GM23338 (cell line): ENCODE results near the gene USP19. TPM values are rescaled to one million over a fixed set of nuclear protein-coding genes. Genes with fewer than 3 reads are reported as not detected.
A peak's percentile ranks its signal among the peaks of the same experiment; 100 is the strongest.

Experiments used
- ATAC-seq: fragments of 200-7000 bp; cut with Tn5 transposase; 3 replicates; pipeline ENCODE4 v1.9.1; 2020
- DNase-seq: peaks from one replicate; pipeline ENCODE4 v3.0.0-alpha.2; 2015; ENCODE audit warnings: low spot score
- H2AFZ ChIP-seq: fragments of 200-600 bp; sonication (generic); 2 replicates; pipeline ENCODE4 v1.8.0; 2016; ENCODE audit warnings: antibody characterized with exemption, mild to moderate bottlenecking, moderate library complexity
- H3F3A ChIP-seq: fragments of 200-600 bp; sonication (generic); replicated peaks from 2 replicates; pipeline ENCODE4 v1.8.0; 2017; ENCODE audit warnings: antibody characterized with exemption, mixed run types, low read depth
- H3K27ac ChIP-seq: fragments of 200-600 bp; sonication (generic); 2 replicates; pipeline ENCODE4 v1.6.1; 2016; ENCODE audit warnings: low read depth
- H3K27me3 ChIP-seq: fragments of 200-600 bp; sonication (generic); 2 replicates; pipeline ENCODE4 v1.8.0; 2016; ENCODE audit warnings: mild to moderate bottlenecking, mixed run types, moderate library complexity; ENCODE audit not compliant: insufficient read depth
- H3K36me3 ChIP-seq: fragments of 200-600 bp; sonication (generic); 2 replicates; pipeline ENCODE4 v1.8.0; 2016; ENCODE audit warnings: mild to moderate bottlenecking; ENCODE audit not compliant: insufficient read depth
- H3K4me1 ChIP-seq: fragments of 200-600 bp; sonication (generic); 2 replicates; pipeline ENCODE4 v1.8.0; 2016; ENCODE audit warnings: mild to moderate bottlenecking, moderate library complexity; ENCODE audit not compliant: insufficient read depth
- H3K4me2 ChIP-seq: fragments of 200-600 bp; sonication (generic); 2 replicates; pipeline ENCODE4 v1.7.1; 2017; ENCODE audit warnings: mixed run types
- H3K4me3 ChIP-seq: fragments of 200-600 bp; sonication (generic); 2 replicates; pipeline ENCODE4 v1.6.1; 2016; ENCODE audit warnings: mixed run types
- H3K79me2 ChIP-seq: fragments of 200-600 bp; sonication (generic); replicated peaks from 2 replicates; pipeline ENCODE4 v1.8.0; 2017; ENCODE audit warnings: mild to moderate bottlenecking; ENCODE audit not compliant: insufficient read depth
- H3K9me2 ChIP-seq: fragments of 200-600 bp; sonication (generic); 2 replicates; pipeline ENCODE4 v1.8.0; 2017; ENCODE audit not compliant: insufficient read depth
- H4K20me1 ChIP-seq: fragments of 200-600 bp; sonication (generic); replicated peaks from 2 replicates; pipeline ENCODE4 v1.8.0; 2017; ENCODE audit warnings: mild to moderate bottlenecking; ENCODE audit not compliant: insufficient read depth
- H3K27ac Mint-ChIP-seq: 2 replicates; pipeline ENCODE4 v1.8.0; 2020; ENCODE audit warnings: inconsistent platforms, mild to moderate bottlenecking, moderate library complexity, mixed read lengths
- H3K27me3 Mint-ChIP-seq: 3 replicates; pipeline ENCODE4 v1.8.0; 2022; ENCODE audit warnings: low read depth, mild to moderate bottlenecking, moderate library complexity, mixed read lengths, inconsistent platforms; ENCODE audit not compliant: insufficient read depth, poor library complexity
- H3K36me3 Mint-ChIP-seq: 3 replicates; pipeline ENCODE4 v1.8.0; 2021; ENCODE audit warnings: low read depth, mild to moderate bottlenecking, inconsistent platforms, moderate library complexity, mixed read lengths
- H3K4me1 Mint-ChIP-seq: 3 replicates; pipeline ENCODE4 v1.8.0; 2020; ENCODE audit warnings: mild to moderate bottlenecking, inconsistent platforms, mixed read lengths
- H3K4me3 Mint-ChIP-seq: 3 replicates; pipeline ENCODE4 v1.8.0; 2021; ENCODE audit warnings: moderate library complexity, mild to moderate bottlenecking, inconsistent platforms, mixed read lengths
- H3K9me3 Mint-ChIP-seq: 3 replicates; pipeline ENCODE4 v1.8.0; 2020; ENCODE audit warnings: moderate library complexity, mild to moderate bottlenecking, inconsistent platforms, mixed read lengths
- CREB1 ChIP-seq: fragments of 250-450 bp; sonication (Bioruptor Pico); IDR thresholded peaks from 2 replicates; pipeline ENCODE4 v1.5.0; 2020; ENCODE audit warnings: low read depth, mild to moderate bottlenecking, moderate library complexity
- ETS1 ChIP-seq: IDR thresholded peaks from 2 replicates; pipeline ENCODE4 v1.6.1; 2016; ENCODE audit warnings: antibody characterized with exemption
- EZH2 ChIP-seq: fragments of 200-600 bp; sonication (generic); IDR thresholded peaks from one replicate; pipeline ENCODE4 v1.8.0; 2017; ENCODE audit warnings: antibody characterized with exemption, mild to moderate bottlenecking, low read depth; ENCODE audit not compliant: unreplicated experiment
- EZH2phosphoT487 ChIP-seq: fragments of 200-600 bp; sonication (generic); IDR thresholded peaks from one replicate; pipeline ENCODE4 v1.8.1; 2018; ENCODE audit warnings: antibody characterized with exemption; ENCODE audit not compliant: unreplicated experiment
- JUNB ChIP-seq: IDR thresholded peaks from one replicate; pipeline ENCODE4 v1.6.1; 2016; ENCODE audit warnings: antibody characterized with exemption; ENCODE audit not compliant: unreplicated experiment
- NANOG ChIP-seq: IDR thresholded peaks from 2 replicates; pipeline ENCODE4 v1.6.1; 2016; ENCODE audit warnings: antibody characterized with exemption, borderline replicate concordance
- POLR2AphosphoS5 ChIP-seq: IDR thresholded peaks from 2 replicates; pipeline ENCODE4 v1.6.1; 2016; ENCODE audit warnings: antibody characterized with exemption, low read depth
- REST ChIP-seq: IDR thresholded peaks from one replicate; pipeline ENCODE4 v1.6.1; 2018; ENCODE audit warnings: antibody characterized with exemption; ENCODE audit not compliant: unreplicated experiment
- STAT1 ChIP-seq: IDR thresholded peaks from one replicate; pipeline ENCODE4 v1.6.1; 2016; ENCODE audit warnings: antibody characterized with exemption; ENCODE audit not compliant: unreplicated experiment
- ZNF114 ChIP-seq: fragments of 250-450 bp; sonication (Bioruptor Pico); IDR thresholded peaks from 2 replicates; pipeline ENCODE4 v1.5.0; 2020; ENCODE audit warnings: mild to moderate bottlenecking, moderate library complexity
- ZNF462 ChIP-seq: fragments of 250-450 bp; sonication (Bioruptor Pico); IDR thresholded peaks from 2 replicates; pipeline ENCODE4 v1.5.0; 2020; ENCODE audit warnings: mild to moderate bottlenecking, moderate library complexity
- polyA plus RNA-seq: library from polyadenylated mRNA; unstranded; fragments of >200 nt; fragmentation: Nextera tagmentation; extraction: Ambion mirVana; gene quantifications from 2 replicates; pipeline ENCODE4 v1.2.1, GENCODE V29; 2016
- total RNA-seq: library from RNA; depleted of rRNA; stranded (reverse); fragments of >200 nt; shearing (Covaris generic); gene quantifications from 2 replicates; pipeline ENCODE4 v1.2.3, GENCODE V29; 2014
- TF ChIP-seq, protein P1 (sequence below), 2 experiments: fragments of 200-600 bp in 1 of 2; sonication (generic) in 1 of 2; conservative IDR thresholded peaks; 2 replicates each; pipeline versions ENCODE4 v1.5.1 to v1.6.1; 2016 to 2017; ENCODE audit warnings: antibody characterized with exemption in 2 of 2, low read depth in 2 of 2, mild to moderate bottlenecking in 2 of 2, moderate library complexity in 1 of 2

USP19 gene
- total and polyA plus RNA-seq, 2 experiments from 2014 or later: 13.2 to 62.0 TPM

DNA sequence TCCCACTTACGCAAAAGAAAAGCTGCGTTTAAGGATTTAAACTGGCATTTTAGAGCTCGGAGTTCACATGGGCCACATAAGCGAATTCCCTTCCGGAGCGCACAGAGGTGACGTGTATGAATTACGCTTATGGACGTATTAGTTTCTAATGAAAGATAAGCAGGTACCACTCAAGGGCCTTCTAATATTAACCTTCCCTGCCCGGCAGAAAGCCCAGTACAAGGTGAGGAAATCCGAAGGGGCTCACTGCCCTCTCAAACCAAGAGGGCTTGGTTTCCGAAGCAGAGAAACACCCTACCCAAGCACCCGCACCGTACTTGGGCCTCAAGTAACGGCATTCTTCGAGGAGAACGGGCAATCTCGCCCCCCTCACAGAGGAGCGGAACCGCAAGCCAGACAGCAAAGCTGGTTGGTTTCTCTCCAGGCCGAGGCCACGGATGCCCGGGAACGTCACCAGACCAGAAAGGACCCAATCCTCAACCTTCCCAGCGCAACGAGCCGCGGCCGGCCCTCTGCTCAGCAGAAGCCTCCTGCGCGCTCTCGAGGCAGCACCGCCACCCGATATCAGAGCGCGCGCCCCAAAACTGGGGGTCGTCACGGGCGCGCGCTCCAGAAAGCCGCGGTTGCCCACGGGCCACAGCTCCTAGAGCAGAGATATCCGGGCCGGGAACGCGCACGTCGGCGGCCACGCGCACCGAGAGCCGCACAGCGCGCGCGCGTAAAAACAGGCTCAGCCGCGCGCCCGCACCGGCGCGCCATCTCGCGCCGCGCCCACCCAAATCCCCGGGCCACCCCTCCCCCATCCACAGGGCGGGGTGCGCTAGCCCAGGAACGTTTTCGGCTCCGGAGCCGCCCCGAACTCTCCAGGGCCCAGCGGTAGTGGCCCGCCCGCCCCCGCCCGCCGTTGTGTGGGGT, 27.4 kb downstream of the USP19 start:
- DNase-seq: peak; percentile 94
- Histone ChIP-seq H2AFZ (no peak overlapping the region), H3K36me3 (peaks cover 2% of the 10 kb centered on the region; the same call in 1 of the 2 replicates), H4K20me1 (peaks cover 38% of the 10 kb centered on the region), H3K27me3 (no peaks in the 10 kb centered on the region), H3K4me3 (peak overlapping the region; percentile 80), H3K79me2 (peaks cover 50% of the 10 kb centered on the region), H3K4me2 (peak overlapping the region; percentile 83), H3K9me2 (no peaks in the 10 kb centered on the region), H3F3A (peaks cover 23% of the 10 kb centered on the region), H3K27ac (peak overlapping the region; percentile 99), H3K4me1 (peaks cover 10% of the 10 kb centered on the region)
- TF ChIP-seq, protein P1, sequence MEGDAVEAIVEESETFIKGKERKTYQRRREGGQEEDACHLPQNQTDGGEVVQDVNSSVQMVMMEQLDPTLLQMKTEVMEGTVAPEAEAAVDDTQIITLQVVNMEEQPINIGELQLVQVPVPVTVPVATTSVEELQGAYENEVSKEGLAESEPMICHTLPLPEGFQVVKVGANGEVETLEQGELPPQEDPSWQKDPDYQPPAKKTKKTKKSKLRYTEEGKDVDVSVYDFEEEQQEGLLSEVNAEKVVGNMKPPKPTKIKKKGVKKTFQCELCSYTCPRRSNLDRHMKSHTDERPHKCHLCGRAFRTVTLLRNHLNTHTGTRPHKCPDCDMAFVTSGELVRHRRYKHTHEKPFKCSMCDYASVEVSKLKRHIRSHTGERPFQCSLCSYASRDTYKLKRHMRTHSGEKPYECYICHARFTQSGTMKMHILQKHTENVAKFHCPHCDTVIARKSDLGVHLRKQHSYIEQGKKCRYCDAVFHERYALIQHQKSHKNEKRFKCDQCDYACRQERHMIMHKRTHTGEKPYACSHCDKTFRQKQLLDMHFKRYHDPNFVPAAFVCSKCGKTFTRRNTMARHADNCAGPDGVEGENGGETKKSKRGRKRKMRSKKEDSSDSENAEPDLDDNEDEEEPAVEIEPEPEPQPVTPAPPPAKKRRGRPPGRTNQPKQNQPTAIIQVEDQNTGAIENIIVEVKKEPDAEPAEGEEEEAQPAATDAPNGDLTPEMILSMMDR (conservative IDR thresholded peaks at IDR 0.05; ENCODE audit: low read depth in 2 of 2): no peak
- TF ChIP-seq POLR2AphosphoS5 (no peak), EZH2phosphoT487 (no peak), ZNF462 (CRISPR knock-in tag) (no peak), CREB1 (CRISPR knock-in tag) (peak; percentile 72), ETS1 (no peak), JUNB (no peak), STAT1 (no peak), ZNF114 (CRISPR knock-in tag) (peak; percentile 31; the same call in 1 of the 2 replicates), NANOG (no peak), EZH2 (no peak), REST (no peak)
- no peaks in the 10 kb centered on the region for H3K9me3 Mint-ChIP-seq
- H3K4me1 Mint-ChIP-seq: peaks cover 11% of the 10 kb centered on the region; the same call in 2 of the 3 replicates
- peak overlapping the region; percentile 92 for H3K4me3 Mint-ChIP-seq
- peaks cover 42% of the 10 kb centered on the region for H3K36me3 Mint-ChIP-seq
- H3K27ac Mint-ChIP-seq: peak overlapping the region; percentile 96
- peaks cover 17% of the 10 kb centered on the region for H3K27me3 Mint-ChIP-seq
- peak; percentile 37 for ATAC-seq
